A204.1 (cell line): ENCODE measurements around the gene PIM2.

Experiments used
- FAIRE-seq: peaks from 2 replicates; lab custom pipeline; 2012; peaks lifted over from hg19 to GRCh38; lab: Jason Lieb, UNC

The PIM2 gene

DNA sequence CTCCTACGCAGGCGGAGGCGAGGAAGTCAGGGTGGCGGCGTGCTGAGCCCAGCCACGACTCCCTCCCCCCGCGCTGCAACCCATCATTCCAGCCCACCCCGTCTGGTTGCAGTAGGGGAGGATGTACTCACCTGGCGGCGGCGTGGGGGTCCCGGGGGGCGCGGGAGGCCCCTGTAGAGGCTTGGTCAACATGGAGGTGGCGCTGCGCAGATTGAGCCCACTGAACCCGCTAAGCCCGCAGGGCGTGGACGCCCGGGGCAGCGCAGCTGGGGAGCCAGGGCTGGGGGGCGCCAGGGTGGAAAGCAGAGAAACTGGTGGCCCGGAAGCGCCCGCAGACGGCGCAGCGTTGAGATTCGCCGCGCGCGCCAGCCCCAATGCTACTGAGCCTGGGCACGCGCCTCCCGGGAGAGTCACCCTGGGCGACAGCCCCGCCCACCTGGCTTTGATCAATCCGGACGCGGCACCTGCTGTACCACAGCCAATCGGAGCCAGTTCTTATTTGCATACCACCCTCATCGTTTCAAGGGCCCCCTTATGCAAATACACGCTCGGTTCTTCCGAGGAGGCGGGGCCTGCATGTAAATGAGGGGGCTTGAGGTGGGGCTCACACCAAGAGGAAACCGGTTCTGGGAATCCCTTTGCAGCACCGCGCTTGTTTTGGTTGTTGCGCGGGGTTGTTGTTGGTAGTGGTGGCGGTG is at the start of gene PIM2:
PIM2 (minus strand) TSS at position 382 of the 698 bp plus-strand sequence; CDS start at position 192, 190 bp downstream.
- FAIRE-seq, result no peak

DNA sequence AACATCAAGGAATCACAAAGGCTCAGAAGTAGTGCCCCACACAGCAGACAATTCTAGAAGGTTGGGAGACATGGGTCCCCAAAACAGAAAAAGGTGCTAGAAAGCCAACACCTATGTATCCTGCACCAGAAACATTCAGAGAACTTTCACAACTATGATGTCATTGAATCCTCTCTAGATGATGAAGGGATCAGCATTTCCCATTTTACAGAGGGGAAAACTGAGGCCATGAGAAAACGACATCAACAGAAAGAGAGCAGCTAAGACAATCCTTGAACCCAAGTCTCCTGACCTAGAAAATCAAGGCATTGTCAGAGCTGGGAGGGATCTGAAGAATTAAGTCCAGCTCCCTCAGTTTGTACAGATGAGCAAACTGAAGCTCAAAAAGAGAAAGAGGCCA is 49.6 kb upstream of the PIM2 start:
- no peak for FAIRE-seq

DNA sequence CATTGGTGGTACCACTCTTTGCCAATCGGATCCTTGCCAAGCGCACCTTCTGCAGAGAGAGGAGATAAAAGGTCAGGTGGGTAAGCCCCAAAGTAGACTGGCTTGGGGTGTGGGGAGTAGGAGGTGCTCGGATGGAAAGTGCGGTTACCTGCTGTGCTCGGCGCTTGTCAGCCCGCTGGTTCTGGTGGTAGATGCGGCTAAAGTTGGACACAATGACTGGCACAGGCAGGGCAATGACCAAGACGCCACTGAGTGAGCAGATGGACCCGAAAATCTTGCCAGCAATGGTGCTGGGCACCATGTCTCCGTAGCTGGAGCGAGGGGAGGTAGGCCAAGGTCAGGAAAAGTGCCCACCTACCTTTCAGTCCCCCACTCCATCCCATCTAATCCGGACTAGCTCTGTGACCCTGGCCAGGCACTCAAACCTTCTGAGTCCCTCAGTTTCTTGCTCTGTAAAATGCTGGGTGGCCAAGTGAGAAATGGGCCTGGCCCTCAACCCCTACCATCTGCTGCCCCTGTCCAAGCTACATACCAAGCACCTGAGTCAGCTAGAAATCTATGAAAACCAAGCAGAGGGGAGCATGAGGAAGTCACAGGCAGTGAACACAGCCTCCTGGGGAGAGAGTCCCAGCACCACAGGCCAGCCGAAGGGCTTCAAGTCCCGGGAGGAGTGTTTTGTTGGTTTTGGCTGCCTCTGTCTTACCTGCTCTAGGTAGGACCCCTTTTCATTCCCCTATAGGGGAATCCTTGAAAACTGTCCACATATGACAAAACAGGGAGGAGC is 48.2 kb upstream of the PIM2 start:
- no peak for FAIRE-seq

DNA sequence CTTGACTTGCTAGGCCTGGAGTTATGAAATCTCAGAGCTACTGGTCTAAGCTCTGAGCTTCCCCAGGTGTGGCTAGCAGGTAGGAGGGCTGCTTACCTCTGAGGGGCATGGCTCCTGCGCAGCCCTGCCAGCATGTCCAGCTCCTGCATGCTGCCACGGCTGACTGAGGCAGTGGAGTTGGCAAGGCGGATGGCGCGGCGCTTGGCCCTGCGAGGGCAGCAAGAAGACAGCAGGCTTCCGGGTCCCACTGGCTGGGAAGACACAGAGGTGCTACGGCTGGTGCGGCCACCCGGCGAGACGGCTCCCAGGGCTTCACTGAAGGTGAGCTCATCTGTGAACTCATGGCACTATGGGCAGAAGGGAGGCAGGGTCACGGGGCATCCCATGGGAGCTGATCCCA is 47.1 kb upstream of the PIM2 start:
- FAIRE-seq, result no peak

DNA sequence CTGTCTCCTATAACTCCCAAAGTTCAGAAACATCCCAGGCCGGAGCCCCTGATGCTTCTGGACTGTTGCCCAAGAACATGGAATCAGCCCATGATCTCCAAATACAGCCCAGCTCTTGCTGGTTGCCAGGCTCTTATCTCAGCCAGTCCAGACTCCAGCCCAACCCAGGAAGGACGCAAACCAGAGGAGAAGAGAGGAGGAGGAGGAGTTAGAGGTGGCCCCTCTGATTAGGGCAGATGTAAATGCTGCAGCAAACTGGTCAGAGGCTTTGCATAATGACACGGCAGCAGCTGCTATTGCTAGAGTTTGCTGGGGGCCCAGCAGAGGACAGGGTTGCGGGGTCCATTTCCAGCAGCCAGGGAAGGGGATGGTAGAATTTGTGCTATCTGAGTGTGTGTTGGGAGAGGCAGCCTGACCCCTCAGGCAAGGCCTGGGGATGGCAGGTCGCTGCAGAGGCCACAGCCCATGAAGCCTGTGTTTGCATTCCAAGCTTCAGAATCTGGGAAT is 42.8 kb upstream of the PIM2 start:
- FAIRE-seq, result no peak

DNA sequence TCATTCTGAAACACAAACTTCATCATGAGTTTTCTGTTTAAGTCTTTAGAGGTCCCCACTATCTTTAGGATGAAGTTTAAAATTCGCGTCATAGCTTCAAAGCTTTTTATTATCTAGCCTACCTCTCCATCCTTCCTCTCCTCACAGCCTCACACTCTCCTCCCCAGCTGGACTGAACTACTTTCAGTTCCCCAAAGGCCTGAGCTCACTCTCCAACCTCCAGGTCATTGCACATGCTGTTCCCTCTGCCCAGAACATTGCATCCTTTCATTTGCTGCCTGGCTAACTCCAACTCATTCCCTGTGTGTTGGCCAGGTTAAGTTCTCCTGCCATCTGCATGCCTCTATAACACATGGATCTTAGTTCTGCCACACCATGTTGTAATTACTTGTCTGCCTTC is 41.5 kb upstream of the PIM2 start:
- no peak for FAIRE-seq

DNA sequence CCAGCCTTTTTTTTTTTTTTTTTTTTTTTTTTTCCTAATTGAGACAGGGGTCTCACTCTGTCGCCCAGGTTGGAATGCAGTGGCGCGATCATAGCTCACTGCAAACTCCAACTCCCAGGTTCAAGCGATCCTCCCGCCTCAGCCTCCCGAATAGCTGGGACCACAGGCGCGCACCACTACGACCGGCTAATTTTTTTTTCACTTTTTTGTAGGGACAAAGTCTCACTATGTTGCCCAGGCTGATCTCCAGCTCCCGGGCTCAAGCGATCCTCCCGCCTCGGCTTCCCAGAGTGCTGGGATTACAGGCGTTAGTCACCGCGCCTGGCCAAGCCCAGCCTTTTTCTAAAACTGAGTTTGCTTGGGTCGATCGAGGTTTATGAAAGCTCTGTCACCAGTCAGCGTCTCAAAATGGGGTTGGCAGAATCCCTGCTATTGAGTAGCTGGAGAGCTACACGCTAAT is 39.8 kb upstream of the PIM2 start:
- FAIRE-seq, result no peak

DNA sequence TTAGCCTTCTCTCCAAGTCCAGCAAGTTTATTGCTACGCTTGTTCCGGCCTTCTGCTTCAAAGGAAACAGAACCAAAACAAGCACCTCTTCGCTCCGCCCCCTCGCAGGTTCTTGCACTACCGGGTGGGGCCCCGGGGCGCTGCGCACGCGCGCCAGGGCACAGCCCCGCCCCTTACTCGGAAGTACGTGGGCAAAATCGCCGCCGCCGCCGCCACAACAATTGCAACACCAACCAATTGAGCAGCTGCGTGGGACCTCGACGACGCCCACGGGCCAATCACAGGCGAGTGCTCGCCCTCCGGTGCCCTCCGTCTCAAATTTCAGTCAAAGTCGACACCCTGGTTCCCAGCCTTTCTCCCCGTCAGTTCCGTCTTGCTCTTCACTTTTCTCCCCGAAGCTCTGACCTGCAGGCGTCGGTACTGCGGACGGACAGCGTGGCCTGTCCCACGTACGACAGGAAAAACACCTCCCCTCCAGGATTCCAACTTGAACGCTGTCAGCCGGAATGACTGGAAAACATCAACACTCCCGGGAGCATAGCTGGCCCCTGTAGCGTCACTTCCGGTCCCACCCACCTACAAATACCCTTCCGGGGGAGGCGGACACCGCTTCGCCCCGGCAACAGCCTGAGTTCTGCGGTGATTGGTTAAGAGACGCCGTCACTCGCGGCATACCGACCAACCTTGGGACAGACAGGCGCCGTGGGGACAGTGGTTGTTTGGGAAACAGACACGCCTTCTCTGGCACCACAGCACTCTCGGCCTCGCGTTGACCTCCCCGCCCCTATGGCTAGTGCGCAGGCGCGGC is 39.2 kb upstream of the PIM2 start:
- FAIRE-seq, result peak; percentile 96

DNA sequence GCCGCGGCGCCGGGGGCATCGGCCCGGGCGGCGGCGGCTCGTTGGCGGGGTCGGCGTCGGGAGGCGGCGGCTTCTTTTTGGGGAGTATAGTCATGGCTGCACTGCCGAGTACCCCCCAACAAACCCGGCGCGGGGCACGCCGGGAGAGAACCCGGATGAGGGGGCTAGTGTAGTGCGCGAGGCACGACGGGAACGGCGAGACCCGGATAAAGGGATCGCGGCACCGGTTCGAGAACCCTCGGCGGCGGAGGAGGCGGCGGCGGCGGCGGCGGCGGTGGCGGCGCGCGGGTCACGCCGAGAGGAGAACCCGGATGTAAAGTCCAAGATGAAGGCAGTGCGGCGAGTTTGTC is 38.6 kb upstream of the PIM2 start, which contains the start of gene OTUD5:
OTUD5 (minus strand) TSS at position 131 of the 350 bp plus-strand sequence; CDS start at position 94, 37 bp downstream.
- FAIRE-seq, result no peak

DNA sequence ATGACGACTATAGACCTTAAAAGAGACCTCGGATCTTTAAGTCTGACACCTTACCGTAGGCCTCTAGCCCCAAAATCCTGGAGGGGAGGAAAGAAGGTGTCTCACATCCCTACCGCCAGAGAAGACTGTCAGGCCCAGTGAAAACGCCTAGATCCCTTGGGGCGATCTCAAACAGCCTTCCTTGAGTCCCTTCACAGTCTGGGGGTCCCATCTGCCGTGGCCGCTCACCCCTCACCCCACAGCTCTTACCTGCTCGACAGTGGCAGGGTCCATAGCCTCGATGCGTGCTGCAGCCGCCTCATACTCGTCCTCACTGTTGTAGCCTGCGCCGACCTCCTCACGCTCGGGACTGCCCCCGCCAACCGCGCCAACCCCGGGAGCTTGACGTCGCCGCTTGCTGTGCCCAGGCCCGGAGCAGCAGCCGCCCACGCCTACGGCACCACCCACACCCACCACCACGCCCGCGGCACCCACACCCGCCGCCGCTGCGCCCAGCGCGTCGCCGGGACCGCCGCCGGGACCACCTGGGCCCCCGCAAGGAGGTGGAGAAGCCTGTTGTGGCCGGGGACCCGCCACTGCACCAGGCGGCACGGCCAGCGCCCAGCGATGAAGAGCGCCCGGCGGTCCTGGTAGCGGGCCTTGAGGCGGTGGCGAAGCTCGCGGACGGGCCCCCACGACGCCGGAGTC is 38.0 kb upstream of the PIM2 start:
- FAIRE-seq, result no peak

DNA sequence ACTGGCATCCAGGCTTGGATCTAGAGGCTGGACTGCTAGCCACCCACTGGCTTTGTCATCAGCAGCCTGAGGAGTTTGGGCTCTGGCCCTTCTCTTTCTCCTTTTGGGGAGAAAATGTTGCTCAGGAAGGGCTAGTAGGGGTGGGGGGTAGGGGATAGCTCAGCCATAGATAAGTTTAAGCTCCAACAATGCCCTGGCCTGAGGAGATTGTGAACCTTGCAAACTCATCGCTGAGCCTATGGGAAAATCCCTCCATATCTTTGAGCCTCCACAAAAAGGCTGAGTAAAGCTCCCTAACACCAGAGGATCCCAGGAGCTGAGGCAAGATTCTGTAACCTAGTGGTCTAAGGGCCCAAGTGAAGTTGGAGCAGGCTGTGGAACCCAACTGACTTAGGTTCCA is 29.8 kb upstream of the PIM2 start:
- FAIRE-seq, result no peak

DNA sequence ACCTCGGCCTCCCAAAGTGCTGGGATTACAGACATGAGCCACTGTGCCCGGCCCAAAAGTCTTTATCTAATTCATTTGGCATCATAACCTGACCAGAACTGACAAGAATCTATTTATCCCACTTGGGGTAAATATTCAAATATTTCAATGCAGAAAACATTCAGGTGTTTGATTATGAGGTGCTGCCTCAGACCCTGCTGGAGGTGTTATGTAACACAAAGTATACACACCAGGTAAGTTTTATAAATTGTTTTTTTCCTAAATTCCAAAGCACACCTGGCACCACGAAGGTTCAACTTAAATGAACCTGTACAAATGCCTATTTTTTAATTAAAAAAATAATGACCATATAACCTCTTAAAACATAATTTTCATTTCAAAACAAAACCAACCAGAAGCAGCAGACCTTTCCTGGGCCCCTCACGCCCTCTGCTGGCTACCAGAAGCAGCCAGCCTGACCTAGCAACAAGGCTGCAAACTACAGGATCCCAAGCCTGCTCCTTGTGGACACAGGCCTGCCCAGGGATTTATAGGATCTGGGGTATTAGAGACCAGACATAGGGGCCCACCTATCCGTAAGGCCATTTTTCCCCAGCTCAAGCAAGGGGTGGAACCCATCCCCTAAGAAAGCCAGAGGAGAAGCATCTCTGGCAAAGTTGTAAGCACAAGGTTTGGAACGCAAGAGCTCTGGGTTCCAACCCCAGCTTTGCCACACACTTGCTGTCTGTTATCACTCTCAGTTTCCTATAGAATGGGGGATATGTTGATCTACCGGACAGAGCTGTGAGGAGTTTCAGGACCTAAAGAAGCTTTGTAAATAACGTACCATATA is 26.9 kb upstream of the PIM2 start:
- FAIRE-seq, result peak; percentile 87

DNA sequence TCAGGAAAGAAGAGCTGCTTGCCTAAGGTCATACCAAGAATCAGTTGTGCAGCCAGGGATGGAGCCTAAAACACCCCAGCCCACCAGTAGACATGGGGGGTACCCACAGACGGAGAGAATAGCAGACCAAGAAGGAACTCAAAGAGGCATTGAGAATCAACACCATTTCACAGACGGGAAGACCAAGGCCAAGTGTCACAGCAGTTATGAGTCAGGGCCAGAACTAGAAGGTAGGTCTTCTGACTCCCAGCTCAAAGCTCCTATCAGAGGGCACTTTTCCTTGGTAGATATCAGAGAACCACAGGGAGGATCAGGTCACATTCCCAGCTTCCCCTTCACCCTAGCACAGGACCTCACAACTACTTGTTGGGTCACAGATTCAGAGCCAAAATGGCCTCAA is 24.1 kb upstream of the PIM2 start:
- FAIRE-seq, result no peak

DNA sequence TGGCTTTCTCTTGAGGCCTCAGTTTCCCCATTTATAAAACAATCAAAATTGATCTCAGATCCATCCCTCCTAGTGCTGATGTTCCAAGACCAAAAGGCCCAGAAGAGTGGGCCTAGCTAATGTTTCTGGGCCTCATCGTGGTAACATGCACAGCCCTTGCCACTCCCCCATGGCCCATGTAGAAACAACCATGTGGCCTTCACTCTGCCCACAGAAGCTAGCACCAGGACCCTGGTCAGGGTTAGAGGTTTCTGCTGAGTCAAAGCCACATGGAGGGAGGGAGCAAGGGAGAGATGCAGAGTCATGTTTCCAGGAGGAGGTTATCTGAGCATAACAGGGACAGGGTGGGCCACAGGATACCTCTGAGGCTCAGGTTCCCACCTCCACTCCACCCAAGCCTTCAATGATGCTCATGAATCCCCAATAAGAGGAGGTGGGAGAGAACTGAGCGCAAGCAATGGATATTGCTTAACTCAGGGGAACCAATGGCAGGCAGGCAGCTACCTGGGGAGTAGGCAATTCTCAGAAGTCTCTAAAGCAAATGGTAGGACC is 21.7 kb upstream of the PIM2 start:
- no peak for FAIRE-seq

DNA sequence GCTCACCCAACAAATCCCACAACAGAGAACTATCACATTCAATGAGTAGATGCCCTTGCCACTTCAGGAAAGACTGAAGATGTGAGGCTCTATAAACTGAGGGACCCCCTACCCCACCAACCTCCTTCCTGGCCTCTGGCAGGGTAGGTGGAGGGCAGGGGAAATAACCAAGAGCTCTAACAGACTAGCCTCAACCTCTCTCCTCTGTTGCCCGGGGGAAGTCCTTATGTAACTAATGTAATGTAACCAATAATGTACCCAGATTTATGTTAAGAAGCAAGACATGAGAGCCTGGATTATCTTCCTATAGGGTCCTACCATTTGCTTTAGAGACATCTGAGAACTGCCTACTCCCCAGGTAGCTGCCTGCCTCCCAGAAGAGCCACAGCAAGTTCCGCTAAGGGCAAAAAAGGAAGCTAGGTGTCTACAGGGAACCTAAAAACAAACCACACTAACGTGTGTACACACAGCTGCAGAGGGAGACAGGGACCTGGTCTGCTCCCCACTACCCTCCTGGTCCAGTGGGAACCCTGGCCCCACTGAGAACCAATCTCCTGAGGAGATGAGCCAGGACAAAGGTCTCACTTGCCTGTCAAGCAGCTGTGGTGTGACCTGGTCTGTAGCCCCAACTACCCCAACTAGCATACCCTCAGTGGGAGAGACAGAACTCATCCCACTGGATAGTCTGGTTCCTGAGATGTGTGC is 20.9 kb upstream of the PIM2 start:
- FAIRE-seq, result no peak

DNA sequence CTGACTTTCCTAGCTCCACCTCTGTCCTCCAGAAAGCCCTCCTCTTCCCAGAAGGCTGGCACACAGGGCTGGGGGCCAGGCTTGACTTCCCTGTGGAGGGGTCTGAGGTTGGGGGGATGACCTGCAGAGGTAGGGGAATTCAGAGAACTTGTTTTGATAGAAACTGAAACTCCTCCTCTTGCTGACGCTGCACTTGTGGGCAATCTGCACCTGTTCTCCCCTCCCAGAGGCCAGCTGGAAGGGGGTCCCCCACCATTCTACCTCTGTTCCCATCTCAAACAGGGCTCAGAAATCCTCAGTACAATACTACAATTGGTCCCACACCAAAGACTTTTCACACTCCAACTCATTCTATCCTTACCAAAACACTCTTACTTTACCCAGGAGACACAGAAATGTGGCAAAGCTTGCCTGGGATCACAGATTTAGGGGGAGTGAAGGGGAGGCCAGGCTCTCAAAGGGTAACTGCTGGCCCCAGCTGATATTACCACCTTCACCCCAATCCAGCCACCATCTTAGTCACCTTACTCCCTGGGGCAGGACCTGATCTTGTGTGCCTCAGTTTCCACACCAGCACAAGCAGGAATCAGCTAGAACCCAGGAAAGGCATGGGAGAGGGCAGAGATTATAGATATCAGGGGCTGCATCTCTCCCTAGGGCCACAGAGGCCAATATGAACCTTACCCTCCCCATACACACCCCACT is 20.0 kb upstream of the PIM2 start:
- no peak for FAIRE-seq

DNA sequence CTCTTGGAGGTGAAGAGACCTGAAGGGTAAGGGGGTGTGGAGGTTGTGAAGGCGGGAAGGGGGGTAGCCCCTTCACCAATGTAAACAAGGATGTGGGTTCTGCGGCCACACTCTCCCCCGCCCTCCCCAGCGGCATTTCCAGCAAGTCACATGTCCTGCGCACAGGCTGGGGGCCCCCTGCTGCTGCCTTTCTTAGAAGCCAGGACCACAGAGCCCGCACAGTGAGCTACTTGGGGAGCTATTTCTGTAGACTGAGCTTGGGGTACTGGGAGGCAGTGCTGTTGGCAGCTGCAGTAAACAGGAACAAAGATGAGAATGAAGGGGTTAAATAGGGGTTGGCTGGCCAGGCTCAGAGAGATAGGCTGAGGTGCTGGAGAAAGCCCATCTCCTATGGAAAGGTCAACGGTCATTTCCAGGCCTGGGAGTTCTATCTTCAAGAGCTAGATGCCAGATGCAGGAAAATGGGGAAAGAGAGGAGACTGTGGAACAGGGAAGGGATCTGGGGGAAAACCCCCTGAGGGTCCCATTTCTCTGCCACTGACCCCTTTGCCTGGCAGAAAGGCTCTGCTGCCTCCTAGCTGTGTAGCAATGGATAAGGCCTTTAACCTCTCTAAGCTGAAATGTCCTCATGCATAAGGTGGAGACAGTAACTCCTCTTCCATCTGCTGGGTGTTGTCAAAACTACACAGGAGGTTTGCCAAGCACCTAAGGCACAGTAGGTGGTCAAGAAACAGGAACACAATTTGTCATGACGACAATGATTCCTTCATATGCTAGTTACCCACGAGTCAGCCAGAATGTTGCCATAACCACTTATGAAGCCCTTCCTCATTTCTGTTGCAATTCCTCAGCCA is 18.5 kb upstream of the PIM2 start:
- no peak for FAIRE-seq

DNA sequence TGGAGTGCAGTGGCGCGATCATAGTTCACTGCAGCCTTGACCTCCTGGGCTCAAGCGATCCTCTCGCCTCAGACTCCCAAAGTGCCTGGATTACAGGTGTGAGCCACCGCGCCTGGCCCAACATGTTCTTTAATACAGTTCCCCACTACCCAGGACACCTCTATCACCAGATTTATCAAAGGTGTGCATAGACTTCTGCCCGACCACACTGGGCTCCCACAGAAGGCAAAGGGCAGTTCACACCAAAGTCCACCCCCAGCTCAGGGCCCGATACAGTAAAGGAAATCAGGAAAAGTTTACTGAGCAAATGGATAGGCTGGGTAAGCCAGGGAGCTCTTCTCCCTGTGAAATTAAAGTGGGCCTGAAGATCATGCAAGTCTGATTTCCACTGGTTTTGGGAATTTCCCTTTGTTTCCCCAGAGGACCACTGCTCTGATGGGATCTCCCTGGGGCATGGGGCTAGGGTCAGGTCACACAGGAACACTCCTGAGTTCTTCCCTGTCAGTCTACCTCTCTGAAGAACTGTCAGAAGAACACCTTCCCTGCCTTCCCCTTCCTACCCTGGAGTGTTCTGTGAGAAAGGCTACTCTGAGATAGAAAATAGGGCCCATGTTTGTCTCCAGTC is 17.7 kb upstream of the PIM2 start:
- FAIRE-seq, result no peak
